Measurements from ENCODE around the gene RNPS1. TPM values are rescaled to one million over a fixed set of nuclear protein-coding genes. Genes with fewer than 3 reads are reported as not detected.

RNPS1 gene
- polyA plus RNA-seq, 1 donor, result 160 TPM

Other genes with a start within 250 kb of the RNPS1 start
- gene NPW, start 248.3 kb downstream of the RNPS1 start, polyA plus RNA-seq (ENCODE audit: insufficient read length), result 1.1 TPM
- 36.7 TPM for gene NHERF2, start 241.2 kb downstream of the RNPS1 start, polyA plus RNA-seq (ENCODE audit: insufficient read length)
- gene NTHL1, start 220.3 kb downstream of the RNPS1 start, polyA plus RNA-seq (ENCODE audit: insufficient read length), result 11.2 TPM
- 70.4 TPM for gene TSC2, start 220.1 kb downstream of the RNPS1 start, polyA plus RNA-seq (ENCODE audit: insufficient read length)
- 140 TPM for gene PKD1, start 132.2 kb downstream of the RNPS1 start, polyA plus RNA-seq (ENCODE audit: insufficient read length)
- gene RAB26, start 119.5 kb downstream of the RNPS1 start, polyA plus RNA-seq (ENCODE audit: insufficient read length), result 1.0 TPM
- gene TRAF7, start 112.3 kb downstream of the RNPS1 start, polyA plus RNA-seq (ENCODE audit: insufficient read length), result 43.7 TPM
- gene CASKIN1, start 71.5 kb downstream of the RNPS1 start, polyA plus RNA-seq (ENCODE audit: insufficient read length), result 2.3 TPM
- 29.2 TPM for gene MLST8, start 62.7 kb downstream of the RNPS1 start, polyA plus RNA-seq (ENCODE audit: insufficient read length)
- gene BRICD5, start 57.3 kb downstream of the RNPS1 start, polyA plus RNA-seq (ENCODE audit: insufficient read length), result 6.2 TPM
- 15.4 TPM for gene PGP, start 53.3 kb downstream of the RNPS1 start, polyA plus RNA-seq (ENCODE audit: insufficient read length)
- 14.3 TPM for gene E4F1, start 44.5 kb downstream of the RNPS1 start, polyA plus RNA-seq (ENCODE audit: insufficient read length)
- 1.1 TPM for gene DNASE1L2, start 31.7 kb downstream of the RNPS1 start, polyA plus RNA-seq (ENCODE audit: insufficient read length)
- gene ECI1, start 16.5 kb downstream of the RNPS1 start, polyA plus RNA-seq (ENCODE audit: insufficient read length), result 56.3 TPM
- 14.5 TPM for gene ABCA3, start 72.6 kb upstream of the RNPS1 start, polyA plus RNA-seq (ENCODE audit: insufficient read length)
- gene CCNF, start 161.3 kb upstream of the RNPS1 start, polyA plus RNA-seq (ENCODE audit: insufficient read length), result 6.2 TPM
- 4.4 TPM for gene TEDC2, start 192.0 kb upstream of the RNPS1 start, polyA plus RNA-seq (ENCODE audit: insufficient read length)
- 3.6 TPM for gene NTN3, start 203.2 kb upstream of the RNPS1 start, polyA plus RNA-seq (ENCODE audit: insufficient read length)
- 25.1 TPM for gene TBC1D24, start 207.0 kb upstream of the RNPS1 start, polyA plus RNA-seq (ENCODE audit: insufficient read length)
- 112 TPM for gene ATP6V0C, start 245.8 kb upstream of the RNPS1 start, polyA plus RNA-seq (ENCODE audit: insufficient read length)

Measured in forelimb muscle (tissue), 1 donor.